A673 (cell line): Measurements from ENCODE around the gene EPB41L4A.
"Not testable (repeated sequence)": the region's sequence is repeated elsewhere in the genome, so short reads cannot be mapped to it uniquely, and the experiment has no call there.

Experiments
- CTCF ChIP-seq: fragments of 300-800, 200-600 bp; sonication (generic); conservative IDR thresholded peaks from 2 replicates; pipeline ENCODE4 v1.5.1; 2017; ENCODE audit warnings: low read depth, mild to moderate bottlenecking, antibody characterized with exemption, low read length, moderate library complexity, mixed read lengths
- EZH2 ChIP-seq: fragments of 200-600 bp; sonication (generic); IDR thresholded peaks from 2 replicates; pipeline ENCODE4 v1.6.1; 2017; ENCODE audit warnings: borderline replicate concordance, low read depth, mild to moderate bottlenecking, mixed read lengths, antibody characterized with exemption, low read length; ENCODE audit not compliant: poor library complexity, severe bottlenecking

- not testable (repeated sequence) for TF ChIP-seq CTCF, EZH2
Measured at GRCh38 chr5:112426202-112426601, 7.1 kb upstream of the EPB41L4A start.
